Inferior parietal cortex (tissue), 1 donor: ENCODE data around the gene PTPRG.

Source experiments
- DNase-seq: peaks from one replicate; pipeline ENCODE4 v3.0.0-alpha.2; 2016; ENCODE audit errors: extremely low spot score

The PTPRG gene

DNA sequence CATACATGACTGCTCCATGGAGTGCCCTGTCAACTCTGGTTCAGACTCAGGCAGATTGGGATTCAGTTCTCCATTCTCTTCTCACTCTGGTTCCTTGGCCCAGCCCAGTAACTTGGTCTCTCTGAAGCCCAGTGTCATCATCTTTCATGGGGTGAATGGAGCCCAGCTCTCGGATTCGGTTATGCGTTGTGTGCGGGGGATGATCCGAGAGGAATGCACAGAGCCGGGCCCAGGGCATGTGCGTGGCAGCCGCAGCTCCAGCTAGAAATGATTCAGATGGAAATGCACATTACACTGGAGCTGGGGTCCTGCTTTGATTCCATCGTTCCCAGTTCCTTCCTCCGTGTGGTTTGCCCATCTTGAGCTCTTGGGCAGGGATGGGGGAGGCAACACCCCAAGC is 622.6 kb downstream of the PTPRG start:
- DNase-seq = no peak

DNA sequence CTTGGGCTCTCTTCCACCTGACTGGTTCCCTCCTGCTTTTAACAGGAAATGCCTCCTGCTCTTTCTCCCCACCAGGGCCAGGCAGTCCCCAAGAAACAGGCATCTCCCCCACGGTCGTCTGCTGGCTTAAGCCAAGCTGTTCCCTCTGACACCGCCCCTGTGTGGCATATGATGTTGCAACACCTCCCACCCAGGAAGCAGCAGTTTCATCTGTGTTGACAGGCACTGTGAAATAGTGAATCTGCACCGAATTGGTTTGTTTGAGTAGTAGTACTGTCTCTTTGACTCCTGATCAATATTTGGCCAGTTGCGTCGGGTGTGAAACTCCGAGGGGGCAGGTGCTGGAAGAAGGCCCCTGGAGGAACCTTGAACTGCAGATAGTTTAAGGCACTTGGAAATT is 623.2 kb downstream of the PTPRG start:
- no peak for DNase-seq

DNA sequence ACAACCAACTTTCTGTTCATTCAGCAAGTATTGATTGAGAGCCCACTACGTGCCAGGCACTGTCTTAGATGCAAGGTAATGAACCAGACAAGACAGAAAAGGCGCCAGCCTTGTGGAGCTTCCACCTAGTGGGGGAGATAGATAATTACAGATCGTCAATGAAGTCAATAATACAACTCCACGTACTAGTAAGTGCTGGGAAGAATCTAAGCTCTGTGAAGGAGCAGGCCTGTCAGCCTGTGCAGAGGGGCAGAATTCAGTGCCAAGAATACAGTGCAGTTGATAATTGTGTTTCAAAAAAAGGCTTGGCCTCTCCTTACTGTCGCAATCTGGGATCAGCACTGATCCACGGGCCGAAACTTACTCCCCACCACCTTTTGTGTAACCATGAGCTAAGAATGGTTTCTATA is 625.7 kb downstream of the PTPRG start:
- peak; percentile 36 for DNase-seq

DNA sequence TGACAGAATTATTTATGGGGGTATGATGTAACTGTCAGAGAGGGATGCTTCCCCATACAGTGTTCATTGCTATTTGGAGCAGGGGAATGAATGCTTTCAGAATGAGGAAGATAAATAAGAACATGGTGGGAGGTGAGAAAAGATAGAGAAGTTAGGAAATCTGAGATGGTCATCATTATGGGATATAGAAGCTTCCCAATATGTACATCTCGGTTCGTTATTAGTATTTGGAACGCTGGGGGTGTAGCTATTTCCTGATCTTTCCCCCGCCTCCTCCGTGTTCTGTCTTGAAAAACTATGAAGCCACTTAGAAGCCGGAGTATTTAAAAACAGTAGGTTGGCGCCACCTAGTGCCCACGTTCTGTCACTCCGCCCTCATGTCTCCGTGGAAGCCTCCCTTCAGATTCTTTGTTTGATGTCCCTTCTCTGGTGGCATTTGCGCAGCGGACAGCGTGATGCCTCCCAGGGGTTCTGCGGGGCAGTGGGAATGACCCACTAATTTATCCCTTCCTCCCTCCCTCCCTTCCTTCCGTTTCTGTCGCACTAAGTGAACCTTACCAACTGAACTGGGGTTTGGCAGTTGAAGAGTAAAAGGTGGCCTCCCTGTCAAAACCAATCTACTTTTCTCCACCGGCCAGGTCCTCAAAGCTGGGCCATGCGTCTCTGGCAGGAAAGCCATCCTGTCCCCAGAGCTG is 627.5 kb downstream of the PTPRG start:
- DNase-seq = peak; percentile 82

DNA sequence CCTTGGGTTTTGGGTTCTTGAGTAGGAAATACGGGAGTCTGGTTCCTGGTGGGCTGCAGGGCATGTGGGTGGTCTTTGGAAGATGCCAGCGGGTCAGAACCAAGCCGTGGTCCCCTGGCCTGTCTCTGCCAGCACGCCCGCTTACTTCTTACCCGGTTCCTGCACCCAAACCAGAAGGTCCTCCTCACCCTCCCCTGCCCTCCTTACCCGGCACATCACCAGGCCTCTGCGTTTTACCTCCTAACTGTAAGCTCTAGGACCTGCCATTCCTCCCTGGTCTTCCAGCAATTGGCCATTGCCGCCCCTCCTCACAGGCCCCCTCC is 628.0 kb downstream of the PTPRG start:
- no peak for DNase-seq

DNA sequence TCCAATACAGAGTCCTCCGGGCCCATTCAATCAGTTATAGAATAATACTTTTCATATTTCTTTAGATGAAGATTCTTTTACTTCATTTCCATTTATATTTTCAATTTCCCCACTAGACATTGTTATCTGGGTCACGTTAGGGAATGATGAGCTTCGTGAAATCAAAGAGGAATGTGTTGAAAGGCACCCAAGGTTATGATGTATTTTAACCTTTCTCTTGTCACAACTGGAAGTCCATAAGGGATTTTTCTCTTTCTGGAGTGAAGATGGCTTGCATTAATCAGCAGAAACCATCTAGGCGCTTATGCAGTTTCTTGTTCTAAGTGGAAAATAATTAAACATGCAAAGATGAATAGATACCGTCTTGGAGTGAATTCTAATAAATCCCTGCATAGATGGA is 631.5 kb downstream of the PTPRG start:
- no peak for DNase-seq

DNA sequence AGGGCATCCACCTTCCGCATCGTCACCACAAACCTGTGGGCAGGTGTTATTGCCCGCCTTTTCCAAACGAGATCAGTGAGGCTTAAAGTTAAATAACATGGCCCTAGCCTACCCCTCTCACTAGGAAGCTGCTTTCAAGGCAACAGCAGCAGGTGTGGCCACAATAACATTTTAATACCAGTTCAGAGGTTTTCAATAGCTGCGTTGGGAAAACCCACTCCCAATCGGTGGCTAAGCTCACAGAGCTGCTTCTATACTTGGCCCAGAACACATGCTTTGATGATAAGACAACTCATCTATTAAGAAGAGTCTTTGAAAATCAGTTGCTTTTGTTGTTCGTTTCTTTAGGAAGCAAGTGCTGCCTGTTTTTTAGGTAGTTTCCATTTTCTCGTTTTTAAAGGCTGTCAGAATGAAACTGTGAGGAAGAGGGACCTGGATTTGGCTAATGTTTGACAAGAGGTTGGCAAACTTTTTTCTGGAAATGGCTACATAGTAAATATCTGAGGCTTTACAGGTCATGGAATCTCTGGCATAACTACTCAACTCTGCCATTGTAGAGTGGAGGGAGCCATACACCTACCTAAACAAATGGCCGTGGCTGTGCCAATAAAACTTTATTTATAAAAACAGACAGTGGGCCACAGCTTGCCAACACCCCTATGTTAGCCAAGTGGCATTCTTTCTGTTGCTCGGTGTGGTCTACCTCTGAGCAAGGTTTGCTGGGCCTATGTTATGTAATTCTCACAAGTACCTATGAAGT is 632.4 kb downstream of the PTPRG start:
- DNase-seq = no peak

DNA sequence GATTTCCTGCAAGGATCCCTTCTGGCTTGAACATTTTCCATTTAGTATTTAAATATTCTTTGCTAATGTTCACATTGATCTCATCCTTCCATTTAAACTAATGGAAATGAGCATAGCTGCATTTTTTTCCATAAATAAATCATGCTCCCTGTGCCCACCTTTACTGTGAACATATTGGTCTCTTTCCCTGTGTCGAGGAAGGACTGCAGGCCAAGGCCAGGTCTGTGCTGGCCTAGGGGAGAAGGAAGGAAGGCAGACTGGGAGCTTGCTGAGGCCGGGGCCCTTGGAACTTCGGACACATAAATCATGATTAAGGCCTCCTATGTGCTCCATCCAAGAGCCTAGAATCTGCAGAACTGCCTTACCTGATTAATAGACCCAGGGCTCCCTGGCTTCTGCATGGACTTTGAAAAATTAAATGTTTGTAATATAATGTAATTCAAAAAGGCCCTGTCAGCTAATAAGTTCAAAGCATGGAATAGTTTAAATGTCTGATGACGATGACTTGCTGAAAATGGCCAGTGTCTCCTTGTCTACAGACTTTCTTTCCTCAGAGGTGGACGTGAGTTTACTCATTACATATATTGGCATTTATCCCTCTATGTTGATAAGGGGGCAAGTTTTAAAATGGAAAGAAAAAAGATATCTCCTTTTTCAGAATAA is 636.1 kb downstream of the PTPRG start:
- DNase-seq = no peak

DNA sequence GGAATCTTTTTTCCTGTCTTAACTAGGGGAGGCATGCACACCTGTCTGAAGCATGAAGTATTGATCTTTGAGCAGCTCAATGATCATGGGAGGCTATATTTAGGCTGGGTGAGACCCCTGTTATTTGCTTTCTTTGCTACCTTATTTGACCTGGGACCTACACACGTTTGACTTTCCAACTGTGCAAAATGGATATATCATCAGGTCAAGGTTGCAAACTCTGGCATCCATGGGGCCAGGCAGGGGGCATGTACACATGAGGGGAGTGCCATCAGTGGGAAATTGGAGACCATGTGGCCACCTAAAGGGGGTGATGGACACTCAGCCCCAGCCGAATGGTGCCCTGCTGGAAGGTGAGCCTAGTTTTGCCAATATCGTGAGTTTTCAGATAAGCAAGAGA is 637.8 kb downstream of the PTPRG start:
- no peak for DNase-seq

DNA sequence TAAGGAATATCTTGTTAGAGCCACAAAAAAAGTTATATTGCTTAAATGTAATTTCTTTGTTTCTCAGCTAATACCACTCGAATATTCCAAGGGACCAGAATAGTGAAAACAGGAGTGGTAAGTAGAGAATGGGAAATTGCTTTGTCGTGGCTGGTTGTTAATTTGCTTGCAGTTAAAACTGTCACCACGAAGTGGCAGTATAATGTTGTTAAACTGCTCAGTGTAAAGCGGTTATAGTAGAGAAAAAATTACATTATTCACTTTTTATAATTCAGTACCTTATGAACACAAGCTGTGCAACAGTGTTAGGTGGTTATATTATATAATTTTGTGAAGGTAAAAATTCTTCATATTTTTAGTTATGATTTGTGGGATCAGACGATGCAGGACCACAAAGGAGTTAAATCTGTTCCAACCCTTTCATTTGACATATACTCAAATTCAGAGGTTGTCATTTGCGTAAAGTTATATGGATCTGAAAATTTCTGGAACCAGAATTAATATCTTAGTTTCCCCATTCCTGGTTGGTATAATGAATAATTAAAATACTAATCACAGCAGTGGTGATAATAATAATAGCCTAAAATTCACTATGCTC is 640.2 kb downstream of the PTPRG start:
- peak; percentile 77 for DNase-seq

DNA sequence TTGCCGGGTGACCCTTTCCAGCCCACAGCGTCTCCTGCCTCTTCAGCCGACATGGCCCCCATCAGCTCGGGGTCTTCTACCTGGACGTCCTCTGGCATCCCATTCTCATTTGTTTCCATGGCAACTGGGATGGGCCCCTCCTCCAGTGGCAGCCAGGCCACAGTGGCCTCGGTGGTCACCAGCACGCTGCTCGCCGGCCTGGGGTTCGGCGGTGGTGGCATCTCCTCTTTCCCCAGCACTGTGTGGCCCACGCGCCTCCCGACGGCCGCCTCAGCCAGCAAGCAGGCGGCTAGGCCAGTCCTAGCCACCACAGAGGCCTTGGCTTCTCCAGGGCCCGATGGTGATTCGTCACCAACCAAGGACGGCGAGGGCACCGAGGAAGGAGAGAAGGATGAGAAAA is 641.8 kb downstream of the PTPRG start:
- DNase-seq = no peak

DNA sequence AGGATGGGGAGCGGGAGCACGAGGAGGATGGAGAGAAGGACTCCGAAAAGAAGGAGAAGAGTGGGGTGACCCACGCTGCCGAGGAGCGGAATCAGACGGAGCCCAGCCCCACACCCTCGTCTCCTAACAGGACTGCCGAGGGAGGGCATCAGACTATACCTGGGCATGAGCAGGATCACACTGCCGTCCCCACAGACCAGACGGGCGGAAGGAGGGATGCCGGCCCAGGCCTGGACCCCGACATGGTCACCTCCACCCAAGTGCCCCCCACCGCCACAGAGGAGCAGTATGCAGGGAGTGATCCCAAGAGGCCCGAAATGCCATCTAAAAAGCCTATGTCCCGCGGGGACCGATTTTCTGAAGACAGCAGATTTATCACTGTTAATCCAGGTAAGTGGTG is 642.2 kb downstream of the PTPRG start:
- DNase-seq = no peak

DNA sequence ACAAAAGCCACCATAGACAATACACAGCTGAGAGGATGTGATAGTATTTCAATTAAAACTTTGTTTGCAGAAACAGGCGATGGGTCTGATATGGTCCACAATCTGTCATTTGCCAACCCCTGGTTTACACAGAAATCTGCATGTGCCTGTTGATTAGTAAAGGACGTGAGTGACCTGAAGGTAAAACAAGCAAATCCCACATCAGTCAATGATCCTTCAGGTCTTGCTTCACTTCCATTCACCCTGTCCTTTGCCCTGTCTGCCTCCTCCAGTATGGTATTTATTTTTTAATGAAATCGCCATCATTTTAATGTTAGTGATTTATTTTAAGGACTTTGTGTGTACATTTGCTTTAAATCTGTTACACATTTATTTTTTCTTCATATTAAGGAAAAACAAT is 645.8 kb downstream of the PTPRG start:
- DNase-seq = no peak

DNA sequence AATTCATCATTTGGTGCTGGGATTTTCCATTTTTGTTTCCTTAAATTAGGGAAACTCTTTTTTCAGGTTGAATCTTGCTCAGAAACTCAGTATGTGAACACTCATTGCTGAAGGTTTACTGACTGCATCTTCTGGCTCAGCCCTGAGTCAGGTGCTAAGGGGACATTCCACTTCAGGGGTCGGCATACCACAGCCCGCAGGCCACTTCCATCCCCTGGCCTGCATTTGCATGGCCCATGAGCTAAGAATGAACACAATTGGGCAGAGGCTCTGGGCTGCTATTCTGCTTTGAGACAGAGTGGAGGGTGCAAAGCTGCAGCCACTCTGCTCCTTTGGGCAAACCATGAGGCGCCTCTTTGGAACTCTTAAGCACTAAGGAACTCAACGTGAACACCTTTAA is 647.0 kb downstream of the PTPRG start:
- no peak for DNase-seq

DNA sequence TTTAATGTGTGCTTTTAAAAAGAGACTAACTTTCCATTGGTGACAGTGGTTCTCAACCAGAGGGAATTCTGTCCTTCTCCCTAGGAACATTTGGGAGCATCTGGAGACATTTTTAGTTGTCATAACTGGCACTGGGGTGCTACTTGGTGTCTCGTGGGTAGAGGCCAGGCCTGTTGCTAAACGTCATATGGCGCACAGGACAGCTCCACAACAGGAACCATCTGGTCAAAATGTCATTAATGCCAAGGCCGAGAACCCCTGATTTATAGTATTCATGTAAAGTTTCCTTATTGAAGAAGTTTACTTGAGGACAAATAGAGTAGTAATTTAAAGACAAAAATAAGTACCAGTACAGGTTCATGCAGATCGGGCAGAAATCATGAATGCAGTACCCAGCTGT is 647.7 kb downstream of the PTPRG start:
- DNase-seq = no peak

DNA sequence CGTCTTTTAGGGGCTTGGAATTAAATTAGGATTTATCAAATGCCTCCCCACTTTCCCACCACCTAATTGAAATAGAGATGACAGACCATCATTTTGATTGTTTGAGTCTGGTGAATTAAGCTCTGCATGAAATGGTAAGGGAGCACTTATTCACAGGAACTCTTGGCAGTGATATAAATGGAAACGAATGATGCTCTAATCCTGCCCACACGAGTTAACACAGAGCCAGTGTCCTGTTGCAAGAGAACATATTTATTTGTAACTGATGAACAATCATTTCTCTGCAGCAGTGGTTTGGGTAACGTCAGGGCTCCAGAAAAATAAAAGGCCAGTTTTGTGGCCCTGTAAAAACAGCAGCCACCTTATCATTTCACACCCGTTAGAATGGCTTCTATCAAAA is 648.6 kb downstream of the PTPRG start:
- DNase-seq = no peak

DNA sequence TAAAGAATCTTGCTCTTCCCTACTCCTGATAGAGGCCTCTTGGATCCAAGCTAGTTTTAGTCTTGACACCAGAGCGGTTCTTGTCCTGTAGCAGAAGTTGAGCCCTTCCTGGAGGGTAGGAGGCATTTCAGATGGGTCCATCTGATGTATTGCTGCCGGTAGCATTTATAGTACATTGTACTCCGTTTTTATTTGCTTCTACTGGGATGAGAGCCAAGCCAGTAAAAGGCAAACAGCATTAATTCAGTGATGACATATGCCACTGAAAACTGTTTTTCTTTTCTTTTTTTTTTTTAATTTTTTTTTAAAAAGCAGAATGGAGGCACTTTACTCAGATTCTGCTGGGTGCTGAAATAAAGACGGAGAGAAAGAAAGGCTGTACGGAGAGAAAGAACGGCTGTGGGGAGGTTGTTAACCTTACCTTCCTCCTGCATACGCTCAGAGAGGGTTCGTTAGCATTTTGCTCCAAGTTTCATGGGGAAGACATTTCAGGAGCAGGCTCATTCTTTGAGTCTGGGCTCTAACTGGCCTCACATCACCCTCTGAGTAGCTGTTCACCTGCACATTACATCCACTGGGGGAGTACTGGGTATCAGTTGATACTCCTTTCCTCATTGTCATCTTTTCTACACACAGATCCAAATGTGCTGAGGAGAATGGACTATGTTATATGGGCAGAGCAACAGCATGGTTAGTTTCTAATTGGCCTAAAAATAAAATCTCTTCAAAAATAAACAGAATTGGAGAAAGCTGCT is 650.5 kb downstream of the PTPRG start:
- DNase-seq = no peak

DNA sequence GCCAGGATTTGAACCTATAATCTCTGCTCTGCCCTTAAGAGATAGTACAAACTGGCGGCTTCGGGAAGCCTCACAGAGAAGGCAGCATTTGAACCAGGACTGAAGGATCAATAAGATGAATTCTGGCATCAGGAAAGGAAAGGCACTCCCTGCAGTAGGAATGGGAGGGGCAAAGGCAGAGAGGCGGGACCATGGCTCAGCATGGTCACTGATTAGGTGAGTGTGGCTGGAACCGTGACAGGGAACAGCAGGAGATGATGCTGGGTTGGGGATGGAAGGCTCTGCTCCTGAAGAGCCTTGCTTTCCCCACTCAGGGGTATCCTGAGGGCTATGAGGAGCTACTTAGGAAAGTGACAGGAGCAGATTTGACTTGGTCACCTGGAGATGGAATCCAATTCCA is 653.5 kb downstream of the PTPRG start:
- no peak for DNase-seq

DNA sequence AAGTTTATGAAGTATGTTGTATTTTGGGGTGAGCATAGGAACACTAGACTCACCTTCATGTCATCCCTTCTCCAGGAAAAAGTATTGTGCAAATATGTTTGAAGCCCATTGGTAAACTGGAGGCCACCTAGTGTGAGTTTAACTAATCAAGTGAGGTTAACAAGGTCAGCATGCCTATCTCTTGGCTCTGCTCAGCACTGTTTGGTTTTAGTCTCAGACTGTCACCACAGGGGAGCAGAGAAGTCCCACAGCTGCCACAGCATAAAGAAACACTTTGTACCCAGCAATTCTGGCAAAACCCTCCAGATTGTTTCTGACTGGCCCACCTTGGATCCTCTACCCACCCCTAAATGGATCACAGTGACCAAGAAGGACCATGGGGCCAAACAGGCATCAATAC is 659.2 kb downstream of the PTPRG start:
- DNase-seq = no peak

DNA sequence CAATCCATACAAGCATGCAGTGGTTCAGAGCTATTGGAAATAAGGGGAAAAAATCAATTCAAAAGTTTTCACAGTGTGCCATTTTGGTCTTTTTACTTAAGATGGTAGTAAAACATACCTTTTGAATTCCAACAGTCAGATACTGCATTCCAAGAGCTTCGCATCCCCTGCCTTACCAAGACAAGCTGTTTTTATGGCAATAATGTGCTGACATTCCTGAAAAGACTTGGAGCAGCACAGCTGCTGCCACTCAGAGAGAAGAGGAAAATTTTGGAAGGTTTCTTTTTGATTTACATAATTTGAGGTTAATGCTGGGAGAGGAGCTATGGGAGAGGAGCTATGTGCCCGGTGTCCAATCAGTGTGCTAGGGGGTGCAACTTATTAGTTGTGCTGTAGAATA is 663.7 kb downstream of the PTPRG start:
- no peak for DNase-seq

DNA sequence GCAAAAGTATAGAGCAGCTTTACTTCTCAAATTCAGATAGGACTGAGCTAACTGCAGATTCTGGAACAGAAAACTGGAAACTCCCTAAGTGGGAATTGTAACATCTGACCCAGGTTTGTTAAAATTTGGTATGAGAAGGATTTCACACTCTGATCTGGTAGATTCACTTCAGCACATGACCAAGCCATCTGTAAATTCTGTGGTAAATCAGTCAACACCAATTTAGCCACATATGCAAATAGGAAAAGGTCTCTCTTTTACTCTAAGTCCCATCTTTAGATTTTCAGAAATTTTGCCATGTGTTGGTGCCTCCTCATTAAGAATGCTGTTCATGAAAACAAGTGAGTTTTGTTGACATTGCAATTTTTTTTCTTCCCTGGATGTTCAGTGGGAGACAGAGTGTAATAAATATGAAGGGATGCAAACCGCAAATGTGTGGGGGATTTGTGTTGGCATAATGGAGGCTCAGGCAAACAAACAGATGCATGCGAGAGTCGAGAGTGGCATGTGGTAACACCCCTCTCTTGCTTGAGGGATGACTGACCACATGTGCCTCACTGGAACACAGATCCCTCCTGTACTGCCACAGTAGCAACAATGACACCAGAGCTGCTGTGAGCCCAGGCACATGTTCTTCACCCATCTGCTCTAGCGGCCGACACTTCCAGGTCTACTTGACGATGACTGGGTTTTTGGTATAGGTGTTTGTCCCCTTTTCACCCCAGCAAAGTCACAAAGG is 665.4 kb downstream of the PTPRG start:
- no peak for DNase-seq
